GM12865 (cell line): ENCODE results near the gene TCTN2.

Experiments
- DNase-seq: peaks from one replicate; pipeline ENCODE4 v3.0.0; 2010; ENCODE audit warnings: low read depth
- H3K4me3 ChIP-seq: 2 replicates; pipeline ENCODE4 v1.5.1; 2011; ENCODE audit warnings: mild to moderate bottlenecking, low read depth, low read length, control low read depth
- CTCF ChIP-seq: IDR thresholded peaks from 2 replicates; pipeline ENCODE4 v1.5.1; 2011; ENCODE audit warnings: low read length, control low read depth, low read depth, inconsistent platforms; ENCODE audit not compliant: insufficient read depth; ENCODE audit errors: missing control alignments

TCTN2 gene

GRCh38 chr12:123748661-123749060, 77.7 kb downstream of the TCTN2 start:
- no peak overlapping the region for H3K4me3 ChIP-seq
- TF ChIP-seq CTCF = no peak
- no peak for DNase-seq

- TF ChIP-seq CTCF = no peak
- H3K4me3 ChIP-seq = no peak overlapping the region
- DNase-seq = no peak
Observed at GRCh38 chr12:123749355-123749754, 78.4 kb downstream of the TCTN2 start.

- no peak for TF ChIP-seq CTCF
- no peak overlapping the region for H3K4me3 ChIP-seq
- DNase-seq = no peak
Observed at GRCh38 chr12:123750159-123750656, 79.3 kb downstream of the TCTN2 start.

GRCh38 chr12:123752046-123752445, 81.1 kb downstream of the TCTN2 start:
- TF ChIP-seq CTCF = no peak
- no peak for DNase-seq

GRCh38 chr12:123754041-123754772, 83.3 kb downstream of the TCTN2 start:
- H3K4me3 ChIP-seq = no peak overlapping the region
- TF ChIP-seq CTCF = no peak
- no peak for DNase-seq

More at GRCh38 chr12:123752046-123752445, 81.1 kb downstream of the TCTN2 start:
- H3K4me3 ChIP-seq = no peak overlapping the region

GRCh38 chr12:123757561-123757960, 86.6 kb downstream of the TCTN2 start:
- no peak for DNase-seq
- H3K4me3 ChIP-seq = no peak overlapping the region
- no peak for TF ChIP-seq CTCF
